K562 (cell line): ENCODE results near the gene ACTR3C. TPM values are rescaled to one million over a fixed set of nuclear protein-coding genes. Genes with fewer than 3 reads are reported as not detected.

Experiments used
- AFF1 ChIP-seq, 2 experiments: fragments of 450-650 bp; IDR thresholded peaks; 2 replicates each; pipeline ENCODE4 v1.6.1; 2018; ENCODE audit warnings: mild to moderate bottlenecking in 2 of 2, low read depth in 1 of 2; ENCODE audit not compliant: partially characterized antibody in 2 of 2
- CTCFL ChIP-seq: IDR thresholded peaks from 2 replicates; pipeline ENCODE4 v1.6.1; 2011; ENCODE audit warnings: borderline replicate concordance, low read depth, mild to moderate bottlenecking, moderate library complexity, low read length; ENCODE audit not compliant: insufficient read depth, poor library complexity, severe bottlenecking
- CXXC5 ChIP-seq: fragments of 250-450 bp; sonication (Bioruptor Pico); IDR thresholded peaks from 2 replicates; pipeline ENCODE4 v1.8.0; 2022; ENCODE audit warnings: inconsistent platforms, mild to moderate bottlenecking, moderate library complexity
- FOS ChIP-seq: IDR thresholded peaks from 3 replicates; pipeline ENCODE4 v1.6.1; 2011; ENCODE audit not compliant: insufficient read length; ENCODE audit errors: extremely low read depth
- HNRNPLL ChIP-seq: fragments of 200-400 bp; formaldehyde crosslinking; IDR thresholded peaks from 2 replicates; pipeline ENCODE4 v1.6.1; 2017; ENCODE audit warnings: low read length, low read depth, mild to moderate bottlenecking; ENCODE audit not compliant: poor library complexity, severe bottlenecking
- MECOM ChIP-seq: fragments of 250-450 bp; sonication (Bioruptor Pico); IDR thresholded peaks from 2 replicates; pipeline ENCODE4 v1.8.0; 2022; ENCODE audit warnings: inconsistent platforms
- NFE2 ChIP-seq: IDR thresholded peaks from 2 replicates; pipeline ENCODE4 v1.6.1; 2014; ENCODE audit warnings: antibody characterized with exemption, low read depth
- OTX1 ChIP-seq: fragments of 450-650 bp; formaldehyde crosslinking; IDR thresholded peaks from 2 replicates; pipeline ENCODE4 v1.4.0; 2022; ENCODE audit warnings: mild to moderate bottlenecking
- POLR2H ChIP-seq: IDR thresholded peaks from 2 replicates; pipeline ENCODE4 v1.6.1; 2016; ENCODE audit warnings: missing genetic modification characterization, low read depth, mild to moderate bottlenecking, control low read depth, missing compliant biosample characterization, moderate library complexity
- RFX5 ChIP-seq: IDR thresholded peaks from 2 replicates; pipeline ENCODE4 v1.6.1; 2011; ENCODE audit warnings: low read depth, mild to moderate bottlenecking, improper control_type of control experiment, low read length
- SRF ChIP-seq, 2 experiments: fragments of 250-450, 450-650 bp in 1 of 2; sonication (Bioruptor Pico) in 1 of 2; sonication (generic) in 1 of 2; formaldehyde crosslinking; IDR thresholded peaks; 2 replicates each; pipeline versions ENCODE4 v1.5.0 to v1.5.1; 2020 to 2022; ENCODE audit warnings: mild to moderate bottlenecking in 1 of 2, missing genetic modification reagents in 1 of 2
- TBL1XR1 ChIP-seq, 2 experiments: IDR thresholded peaks; 2 replicates each; pipeline ENCODE4 v1.6.1; 2012; ENCODE audit warnings: improper control_type of control experiment in 2 of 2, low read length in 2 of 2, mild to moderate bottlenecking in 1 of 2
- ZBTB34 ChIP-seq: fragments of 250-450 bp; sonication (Bioruptor Pico); IDR thresholded peaks from 2 replicates; pipeline ENCODE4 v1.8.0; 2021; ENCODE audit warnings: mild to moderate bottlenecking, moderate library complexity
- ZBTB7A ChIP-seq: IDR thresholded peaks from 2 replicates; pipeline ENCODE4 v1.6.1; 2011; ENCODE audit warnings: low read depth, mild to moderate bottlenecking, low read length, moderate library complexity, borderline replicate concordance; ENCODE audit not compliant: control insufficient read depth
- ZC3H8 ChIP-seq: fragments of 450-650 bp; IDR thresholded peaks from 2 replicates; pipeline ENCODE4 v1.6.1; 2017
- ZNF174 ChIP-seq: fragments of 250-450 bp; sonication (Bioruptor Pico); IDR thresholded peaks from 2 replicates; pipeline ENCODE4 v1.4.0; 2020; ENCODE audit warnings: mild to moderate bottlenecking
- ZNF384 ChIP-seq: IDR thresholded peaks from 2 replicates; pipeline ENCODE4 v1.6.1; 2012; ENCODE audit warnings: low read depth, low read length, improper control_type of control experiment
- ZNF408 ChIP-seq: fragments of 250-450 bp; sonication (Bioruptor Pico); IDR thresholded peaks from 2 replicates; pipeline ENCODE4 v1.4.0; 2020; ENCODE audit warnings: low read depth, mild to moderate bottlenecking, moderate library complexity
- ZNF589 ChIP-seq: fragments of 200-800 bp; sonication (Bioruptor generic); IDR thresholded peaks from 2 replicates; pipeline ENCODE4 v1.6.1; 2016; ENCODE audit warnings: low read depth, missing genetic modification characterization, missing compliant biosample characterization
- polyA plus RNA-seq, 8 experiments: library from polyadenylated mRNA; depleted of rRNA in 4 of 8; stranded (reverse) in 5 of 8; unstranded in 3 of 8; fragments of >200 nt; fragmentation: Nextera tagmentation in 2 of 8; fragmentation: Illumina TruSeq in 1 of 8; extraction: Ambion mirVana in 2 of 8; extraction: Trizol in 1 of 8; gene quantifications; 2 replicates each; pipeline versions ENCODE4 v1.2.1 to v1.2.3, GENCODE V29; 2011 to 2014; ENCODE audit warnings: inconsistent platforms in 1 of 8, missing spikeins in 1 of 8
- total RNA-seq, 7 experiments: library from RNA; depleted of rRNA in 6 of 7; stranded (reverse); fragments of >200 nt in 6 of 7; fragmentation: Illumina TruSeq in 2 of 7; extraction: Trizol in 2 of 7; gene quantifications; 2 replicates each; pipeline versions ENCODE4 v1.2.1 to v1.2.3, GENCODE V29; 2011 to 2021; ENCODE audit warnings: low replicate concordance in 1 of 7

ACTR3C gene
- total and polyA plus RNA-seq, 9 of the 15 experiments (the other 6 are each of a cell fraction or from before 2014, with no cell fraction given), result 9.0 to 35.4 (median 13.3) TPM

- TF ChIP-seq CTCFL (peak; percentile 6), ZC3H8 (no peak), CXXC5 (CRISPR knock-in tag) (peak; percentile 81), ZNF174 (no peak), AFF1 (IDR thresholded peaks at IDR 0.05; ENCODE audit: low read depth in 1 of 2, partially characterized antibody in 2 of 2) (peak in 1 of 2 experiments; percentile 18), ZBTB7A (peak; percentile 97), TBL1XR1 (IDR thresholded peaks at IDR 0.05; ENCODE audit: low read length in 2 of 2) (0 out of 4 replicates have a peak, but pooled peaks have one; percentile 23 to 28), OTX1 (CRISPR knock-in tag) (peak; percentile 54; the same call in 1 of the 2 replicates), SRF (CRISPR knock-in tag; IDR thresholded peaks at IDR 0.05) (peak in 1 of 2 experiments; percentile 72; a peak in 1 of 4 replicates), ZNF408 (no peak), FOS (no peak), HNRNPLL (peak; percentile 93), RFX5 (no peak), ZBTB34 (CRISPR knock-in tag) (no peak), ZNF589 (CRISPR knock-in tag) (peak; percentile 98), MECOM (peak; percentile 71; the same call in 1 of the 2 replicates), ZNF384 (no peak; the same call in 1 of the 2 replicates), NFE2 (no peak), POLR2H (tag) (peak; percentile 56)
Measured at GRCh38 chr7:150368096-150368883, 44.9 kb upstream of the ACTR3C start, which contains the start of gene REPIN1 (continued).
